Measurements from ENCODE around the gene CD40.

DNA sequence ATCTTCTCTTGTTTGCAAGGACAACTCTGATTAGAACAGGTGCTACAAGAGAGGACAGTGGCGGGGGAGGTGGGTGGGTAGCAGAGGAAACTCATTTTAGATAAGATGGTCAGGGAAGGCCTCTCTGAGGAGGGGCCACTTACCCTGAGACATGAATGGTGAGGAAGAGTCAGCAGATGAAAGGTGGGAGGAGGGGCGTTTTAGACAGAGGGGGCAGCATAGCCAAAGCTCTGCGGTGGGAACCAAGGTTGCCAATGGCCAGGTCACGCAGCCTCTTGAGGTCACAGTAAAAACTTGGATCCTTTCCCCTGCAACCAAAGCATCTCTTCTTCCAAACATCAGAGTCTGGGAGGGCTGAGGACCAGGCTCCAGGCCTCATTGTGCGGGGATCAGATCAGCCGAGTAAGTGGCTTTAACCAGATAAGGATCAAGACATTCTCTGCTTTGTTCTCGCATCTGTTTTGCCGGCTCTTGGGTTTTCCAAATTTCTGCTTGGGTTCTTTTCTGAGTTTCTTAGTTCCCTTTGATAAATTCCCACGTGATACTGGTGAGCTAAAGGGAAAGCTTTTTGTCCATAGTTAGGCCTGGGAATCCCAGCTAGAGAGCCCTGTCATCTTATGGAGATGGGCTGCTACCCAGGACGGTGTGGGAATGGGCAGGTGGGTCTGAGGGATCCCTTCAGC lies 5.5 kb upstream of the CD40 start:
- TF ChIP-seq TAF1 (IDR thresholded peaks at IDR 0.05; ENCODE audit: borderline replicate concordance, low read depth, low read length) = no peak
- TF ChIP-seq, protein P1, sequence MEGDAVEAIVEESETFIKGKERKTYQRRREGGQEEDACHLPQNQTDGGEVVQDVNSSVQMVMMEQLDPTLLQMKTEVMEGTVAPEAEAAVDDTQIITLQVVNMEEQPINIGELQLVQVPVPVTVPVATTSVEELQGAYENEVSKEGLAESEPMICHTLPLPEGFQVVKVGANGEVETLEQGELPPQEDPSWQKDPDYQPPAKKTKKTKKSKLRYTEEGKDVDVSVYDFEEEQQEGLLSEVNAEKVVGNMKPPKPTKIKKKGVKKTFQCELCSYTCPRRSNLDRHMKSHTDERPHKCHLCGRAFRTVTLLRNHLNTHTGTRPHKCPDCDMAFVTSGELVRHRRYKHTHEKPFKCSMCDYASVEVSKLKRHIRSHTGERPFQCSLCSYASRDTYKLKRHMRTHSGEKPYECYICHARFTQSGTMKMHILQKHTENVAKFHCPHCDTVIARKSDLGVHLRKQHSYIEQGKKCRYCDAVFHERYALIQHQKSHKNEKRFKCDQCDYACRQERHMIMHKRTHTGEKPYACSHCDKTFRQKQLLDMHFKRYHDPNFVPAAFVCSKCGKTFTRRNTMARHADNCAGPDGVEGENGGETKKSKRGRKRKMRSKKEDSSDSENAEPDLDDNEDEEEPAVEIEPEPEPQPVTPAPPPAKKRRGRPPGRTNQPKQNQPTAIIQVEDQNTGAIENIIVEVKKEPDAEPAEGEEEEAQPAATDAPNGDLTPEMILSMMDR (IDR thresholded peaks at IDR 0.05) = no peak
